T-cell (primary cell): ENCODE results near the gene TMEM86A. TPM values are rescaled to one million over a fixed set of nuclear protein-coding genes. Genes with fewer than 3 reads are reported as not detected.

ENCODE experiments used
- ATAC-seq, 4 experiments: fragments of 200-7000 bp in 3 of 4; fragments of 150-1000 bp in 1 of 4; cut with Tn5 transposase; replicated peaks in 1 of 4; 1 replicate in 3 of 4; 2 replicates in 1 of 4; pipeline ENCODE4 v1.10.0; 2021; ENCODE audit warnings: moderate library complexity in 3 of 4, mild to moderate bottlenecking in 2 of 4, moderate number of reproducible peaks in 1 of 4
- CTCF ChIA-PET, 2 donors: fragments of 300-600 bp; sonication (Branson Sonifier 250); formaldehyde crosslinking; loops; one replicate each; lab custom pipeline; 2022; ENCODE audit warnings: antibody characterized with exemption in 2 of 2; lab: Charles Lee
- POLR2A ChIA-PET, 2 donors: fragments of 300-600 bp; sonication (Branson Sonifier 250); formaldehyde crosslinking; loops; one replicate each; lab custom pipeline; 2022; ENCODE audit warnings: antibody characterized with exemption in 2 of 2; lab: Charles Lee
- DNase-seq, 35 experiments: peaks; one replicate each; pipeline versions ENCODE4 v3.0.0 to v3.0.0-alpha.2; 2013 to 2023
- H3K27ac ChIP-seq: one replicate; pipeline ENCODE4 v1.5.1; 2013; ENCODE audit warnings: low read length
- H3K27me3 ChIP-seq, 2 experiments: replicated peaks in 1 of 2; 1 replicate in 1 of 2; 2 replicates in 1 of 2; pipeline versions ENCODE4 v1.6.1 to v1.7.0; 2013; ENCODE audit warnings: low read length in 1 of 2, mixed read lengths in 1 of 2; ENCODE audit not compliant: control insufficient read depth in 2 of 2, insufficient read depth in 2 of 2; ENCODE audit errors: extremely low read depth in 1 of 2
- H3K36me3 ChIP-seq, 2 donors: 1 replicate in 1 of 2; 2 replicates in 1 of 2; pipeline versions ENCODE4 v1.6.1 to v1.7.0; 2013; ENCODE audit warnings: low read length in 1 of 2; ENCODE audit not compliant: control insufficient read depth in 2 of 2, insufficient read depth in 1 of 2; ENCODE audit errors: extremely low read depth in 1 of 2
- H3K4me1 ChIP-seq, 2 experiments: 1 replicate in 1 of 2; 2 replicates in 1 of 2; pipeline versions ENCODE4 v1.6.1 to v1.7.0; 2013; ENCODE audit warnings: low read length in 2 of 2, mixed read lengths in 1 of 2; ENCODE audit not compliant: insufficient read depth in 2 of 2, control insufficient read depth in 1 of 2; ENCODE audit errors: extremely low read depth in 1 of 2
- H3K4me3 ChIP-seq, 2 donors: 1 replicate in 1 of 2; 2 replicates in 1 of 2; pipeline versions ENCODE4 v1.5.1 to v1.7.0; 2013; ENCODE audit warnings: mild to moderate bottlenecking in 2 of 2, low read length in 1 of 2, moderate library complexity in 1 of 2; ENCODE audit not compliant: control insufficient read depth in 1 of 2; ENCODE audit errors: extremely low read depth in 1 of 2
- H3K9me3 ChIP-seq: 2 replicates; pipeline ENCODE4 v1.7.0; 2013
- H3K27ac Mint-ChIP-seq, 2 donors: one replicate each; pipeline ENCODE4 v1.8.0; 2020 to 2021; ENCODE audit warnings: mild to moderate bottlenecking in 2 of 2, mixed read lengths in 2 of 2
- H3K27me3 Mint-ChIP-seq, 2 donors: one replicate each; pipeline ENCODE4 v1.8.0; 2021 to 2022; ENCODE audit warnings: mixed read lengths in 2 of 2
- H3K36me3 Mint-ChIP-seq: one replicate; pipeline ENCODE4 v1.8.0; 2021; ENCODE audit warnings: mixed read lengths
- H3K4me1 Mint-ChIP-seq, 3 donors: one replicate each; pipeline ENCODE4 v1.8.0; 2020 to 2022; ENCODE audit warnings: mixed read lengths in 3 of 3, mild to moderate bottlenecking in 1 of 3
- H3K4me3 Mint-ChIP-seq, 3 donors: one replicate each; pipeline ENCODE4 v1.8.0; 2020 to 2022; ENCODE audit warnings: mild to moderate bottlenecking in 3 of 3, mixed read lengths in 3 of 3, moderate library complexity in 3 of 3
- H3K9me3 Mint-ChIP-seq, 3 donors: one replicate each; pipeline ENCODE4 v1.8.0; 2020 to 2022; ENCODE audit warnings: mixed read lengths in 3 of 3
- WGBS: methylation state at CpG from one replicate; pipeline ENCODE4 v1.1.5; 2013; ENCODE audit warnings: missing lambda C conversion rate; ENCODE audit not compliant: insufficient coverage; 5-methylcytosine and 5-hydroxymethylcytosine counted together
- total RNA-seq, 35 experiments: library from RNA in 6 of 35; stranded (reverse) in 6 of 35; fragments of 120-200 nt in 1 of 35; gene quantifications; one replicate each; pipeline versions ENCODE4 v1.2.1 to v1.2.4 and lab custom pipeline; 2013 to 2026

TMEM86A gene
- total RNA-seq, 5 donors from 2014 or later (not counting 1 experiment from before 2014, with no cell fraction given): 2.5 to 6.8 (median 3.5) TPM

DNA sequence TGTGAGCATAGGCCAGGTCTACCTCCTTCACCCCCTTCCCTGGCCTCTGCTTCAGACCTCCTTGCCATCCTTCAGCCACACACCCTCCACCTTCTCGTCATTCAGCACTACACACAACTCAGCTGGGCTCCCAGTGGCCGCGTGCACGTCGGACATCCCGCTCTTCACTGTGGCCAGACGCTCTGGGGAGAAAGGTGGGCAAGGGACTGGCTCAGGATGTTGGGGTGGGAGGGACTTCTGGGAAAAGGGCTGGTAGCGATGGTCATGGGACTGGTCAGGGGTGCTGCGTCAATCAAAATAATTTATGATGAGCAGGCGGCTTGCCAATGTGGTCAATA lies 15.8 kb downstream of the TMEM86A start:
- ATAC-seq (no peak), DNase-seq (no peak)
- Mint-ChIP-seq H3K27ac (no peak overlapping the region), H3K27me3 (peaks cover 0 to 4% of the 10 kb centered on the region in 2 donors), H3K4me1 (no peaks in the 10 kb centered on the region), H3K4me3 (no peak overlapping the region), H3K36me3 (no peaks in the 10 kb centered on the region), H3K9me3 (no peaks in the 10 kb centered on the region)
- Histone ChIP-seq H3K27me3 (peaks cover 0 to 10% of the 10 kb centered on the region in 2 experiments), H3K9me3 (no peaks in the 10 kb centered on the region), H3K4me1 (no peaks in the 10 kb centered on the region), H3K36me3 (no peaks in the 10 kb centered on the region), H3K4me3 (no peak overlapping the region), H3K27ac (no peak overlapping the region)
- POLR2A ChIA-PET: no interaction called here
- WGBS: 91% methylated on average over 5 of the region's 10 CpGs
- CTCF ChIA-PET: no interaction called here

- H3K4me1 Mint-ChIP-seq: peaks cover 0 to 2% (median 0%) of the 10 kb centered on the region in 3 donors
- ChIA-PET CTCF (no interaction called here), POLR2A (no interaction called here)
- Histone ChIP-seq H3K9me3 (no peaks in the 10 kb centered on the region), H3K4me3 (no peak overlapping the region), H3K4me1 (peaks cover 0 to 1% of the 10 kb centered on the region in 2 experiments), H3K27me3 (peaks cover 0 to 10% of the 10 kb centered on the region in 2 experiments), H3K36me3 (no peaks in the 10 kb centered on the region), H3K27ac (no peak overlapping the region)
- H3K27me3 Mint-ChIP-seq: peaks cover 0 to 4% of the 10 kb centered on the region in 2 donors
- whole genome bisulfite sequencing: 87% methylated on average over 6 of the region's 7 CpGs
- H3K27ac Mint-ChIP-seq: no peak overlapping the region
- no peaks in the 10 kb centered on the region for H3K36me3 Mint-ChIP-seq
- no peak overlapping the region for H3K4me3 Mint-ChIP-seq
- DNase-seq: no peak
- no peaks in the 10 kb centered on the region for H3K9me3 Mint-ChIP-seq
- no peak for ATAC-seq
Observed at GRCh38 chr11:18715476-18715875, 16.9 kb downstream of the TMEM86A start.

DNA sequence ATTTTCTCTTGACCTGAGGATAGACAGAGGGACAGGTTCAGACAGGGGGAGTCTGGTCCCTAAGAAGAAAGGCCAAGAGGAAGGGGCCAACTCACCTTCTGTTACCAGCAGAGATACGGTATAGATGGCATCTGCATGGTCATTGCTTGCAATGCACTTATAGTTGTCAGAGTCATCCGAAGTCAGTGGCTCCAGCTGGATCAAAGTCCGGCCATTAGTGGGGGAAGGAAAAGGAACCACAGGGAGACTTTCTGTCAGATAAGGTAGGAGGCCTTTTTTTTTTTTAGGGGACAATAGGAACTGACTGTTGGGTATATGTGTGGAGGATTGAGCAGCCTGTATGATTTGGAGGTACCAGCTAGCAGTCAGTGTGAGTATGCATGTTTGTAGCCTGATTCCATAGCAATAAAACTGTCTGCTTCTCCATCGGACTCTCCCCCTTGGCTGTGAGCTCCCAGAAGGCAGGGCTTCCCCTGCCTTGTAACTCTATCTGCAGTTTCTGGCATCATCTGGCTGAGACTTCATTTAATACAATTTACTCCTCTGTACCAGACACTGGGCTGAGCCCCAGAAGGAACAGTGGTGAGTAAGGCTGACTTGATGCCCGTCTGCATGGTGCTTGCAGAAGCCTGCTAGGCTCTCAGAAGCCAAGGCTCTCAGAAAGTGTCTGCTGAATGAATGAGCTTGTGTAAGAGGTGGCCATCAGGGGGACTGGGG lies 21.7 kb downstream of the TMEM86A start:
- WGBS: 90% methylated on average over 5 of the region's 5 CpGs

GRCh38 chr11:18720808-18721560 lies 22.4 kb downstream of the TMEM86A start:
- ChIA-PET CTCF (interaction anchor here (0.7 to 2.4 kb wide), 15 partner anchors 10 to 399 kb away, joined by 3 to 9 read pairs (median 3); partner anchors contain the start of genes HPS5 (in 1 of the 2), SPTY2D1 (in 1 of the 2) and TMEM86A (in 1 of the 2)), POLR2A (interaction anchor here in 1 of 2 donors (1.0 kb wide), 1 partner anchor 413 kb away, joined by 3 read pairs; no protein-coding TSS in a partner anchor)
- WGBS: 3% methylated on average over 35 of the region's 41 CpGs
- H3K27me3 Mint-ChIP-seq: peaks cover 0 to 4% of the 10 kb centered on the region in 2 donors
- peak overlapping the region; percentile 77 to 89 for H3K4me3 ChIP-seq
- H3K4me3 Mint-ChIP-seq: peak overlapping the region; percentile 80 to 92 (median 89)
- H3K4me1 Mint-ChIP-seq: peaks cover 5 to 9% (median 6%) of the 10 kb centered on the region in 3 donors
- H3K4me1 ChIP-seq: peaks cover 0 to 20% of the 10 kb centered on the region in 2 experiments
- no peak overlapping the region for H3K27ac ChIP-seq
- H3K36me3 Mint-ChIP-seq: no peaks in the 10 kb centered on the region
- H3K9me3 Mint-ChIP-seq: no peaks in the 10 kb centered on the region
- peak overlapping the region in 1 of 2 donors; percentile 31 for H3K27ac Mint-ChIP-seq
- peaks cover 0 to 4% of the 10 kb centered on the region in 2 experiments for H3K27me3 ChIP-seq
- ATAC-seq (peak; percentile 92 to 97 (median 94)), DNase-seq (peak; percentile 62 to 89 (median 80))
- no peaks in the 10 kb centered on the region for H3K36me3 ChIP-seq
- H3K9me3 ChIP-seq: no peaks in the 10 kb centered on the region

More for the DNA sequence above, 21.7 kb downstream of the TMEM86A start:
- Histone ChIP-seq H3K4me1 (peaks cover 0 to 20% of the 10 kb centered on the region in 2 experiments), H3K36me3 (no peaks in the 10 kb centered on the region), H3K27me3 (peaks cover 0 to 4% of the 10 kb centered on the region in 2 experiments), H3K9me3 (no peaks in the 10 kb centered on the region), H3K4me3 (no peak overlapping the region), H3K27ac (no peak overlapping the region)
- CTCF ChIA-PET: interaction anchor here (0.6 to 1.3 kb wide), 6 partner anchors 11 to 1447 kb away, joined by 3 to 5 read pairs (median 4); partner anchors contain the start of gene TMEM86A (in 1 of the 2)
- H3K27me3 Mint-ChIP-seq: peaks cover 0 to 4% of the 10 kb centered on the region in 2 donors
- POLR2A ChIA-PET: interaction anchor here in 1 of 2 donors (0.5 kb wide), 1 partner anchor 95 kb away, joined by 4 read pairs; no protein-coding TSS in a partner anchor
- peak overlapping the region; percentile 80 to 92 (median 89) for H3K4me3 Mint-ChIP-seq
- no peak for ATAC-seq
- no peak for DNase-seq
- H3K36me3 Mint-ChIP-seq: no peaks in the 10 kb centered on the region
- no peaks in the 10 kb centered on the region for H3K9me3 Mint-ChIP-seq
- H3K4me1 Mint-ChIP-seq: peaks cover 5 to 9% (median 6%) of the 10 kb centered on the region in 3 donors
- H3K27ac Mint-ChIP-seq: no peak overlapping the region

- ATAC-seq: peak; percentile 60 to 66 (median 64)
- H3K4me1 Mint-ChIP-seq: peaks cover 5 to 9% (median 6%) of the 10 kb centered on the region in 3 donors
- ChIA-PET CTCF (interaction anchor here (0.7 to 2.4 kb wide), 29 partner anchors 8 to 478 kb away, joined by 3 to 10 read pairs (median 3); partner anchors contain the start of genes SPTY2D1 (in 2 of the 2) and HPS5 (in 1 of the 2)), POLR2A (interaction anchor here (0.5 to 1.0 kb wide), 3 partner anchors 128 to 414 kb away, joined by 3 to 13 read pairs (median 3); no protein-coding TSS in a partner anchor)
- under 1% methylated on average over 22 of the region's 36 CpGs for WGBS
- no peaks in the 10 kb centered on the region for H3K9me3 Mint-ChIP-seq
- peaks cover 0 to 4% of the 10 kb centered on the region in 2 donors for H3K27me3 Mint-ChIP-seq
- Histone ChIP-seq H3K4me1 (peaks cover 0 to 20% of the 10 kb centered on the region in 2 experiments), H3K9me3 (no peaks in the 10 kb centered on the region), H3K36me3 (no peaks in the 10 kb centered on the region), H3K27me3 (peaks cover 0 to 3% of the 10 kb centered on the region in 2 experiments), H3K27ac (peak overlapping the region; percentile 0), H3K4me3 (peak overlapping the region; percentile 77 to 89)
- peak overlapping the region; percentile 80 to 92 (median 89) for H3K4me3 Mint-ChIP-seq
- DNase-seq: peak in 22 of 35 experiments; percentile 7 to 75 (median 32)
- H3K27ac Mint-ChIP-seq: peak overlapping the region; percentile 31 to 68
- H3K36me3 Mint-ChIP-seq: no peaks in the 10 kb centered on the region
Observed at GRCh38 chr11:18721561-18722292, 23.1 kb downstream of the TMEM86A start.
